GM12892 (cell line): ENCODE data around the gene GLI2.

ENCODE experiments used
- POLR2A ChIP-seq: IDR thresholded peaks from 2 replicates; pipeline ENCODE4 v1.6.1; 2011; ENCODE audit warnings: low read depth, low read length, control low read depth
- TAF1 ChIP-seq: IDR thresholded peaks from 2 replicates; pipeline ENCODE4 v1.6.1; 2011; ENCODE audit warnings: low read depth, mild to moderate bottlenecking, control low read depth, low read length, borderline replicate concordance

DNA sequence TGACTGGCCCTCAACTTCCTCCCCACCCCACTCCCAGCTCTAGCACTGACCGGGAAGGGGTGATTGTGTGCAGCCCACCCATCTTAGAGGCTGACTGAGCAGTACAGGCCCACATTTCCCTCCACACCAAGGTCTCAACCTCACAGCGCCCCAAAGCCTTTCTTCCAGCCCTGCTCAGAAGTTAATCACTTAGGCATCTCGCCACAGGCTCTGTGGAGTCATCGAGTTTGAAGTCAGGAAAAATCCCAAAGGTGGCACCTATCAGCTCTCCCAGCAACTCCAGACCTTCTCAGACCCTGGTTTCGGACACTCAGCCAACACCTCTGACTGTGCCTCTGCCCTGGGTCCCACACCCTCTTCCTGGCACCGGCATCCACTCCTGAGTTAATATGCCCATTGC, 43.0 kb upstream of the GLI2 start:
- TF ChIP-seq POLR2A, result no peak
- no peak for TF ChIP-seq TAF1
